Transverse colon (tissue), 4 donors: ENCODE data around the gene VPS8.

Experiments used
- EP300 ChIP-seq: sonication (generic); formaldehyde crosslinking; IDR thresholded peaks from one replicate; pipeline ENCODE4 v1.6.1; 2017; ENCODE audit warnings: antibody characterized with exemption, low read depth
- POLR2A ChIP-seq: fragments of 450-650 bp; IDR thresholded peaks from one replicate; pipeline ENCODE4 v1.6.1; 2016; ENCODE audit warnings: antibody characterized with exemption, mild to moderate bottlenecking, moderate library complexity
- POLR2AphosphoS5 ChIP-seq, 3 donors: sonication (generic); formaldehyde crosslinking; IDR thresholded peaks; one replicate each; pipeline ENCODE4 v1.6.1; 2016; ENCODE audit warnings: antibody characterized with exemption in 3 of 3
- TF ChIP-seq, protein P1 (sequence below), 5 experiments: fragments of 200-600 bp in 3 of 5; fragments of 450-650 bp in 2 of 5; sonication (generic) in 3 of 5; IDR thresholded peaks; 1 replicate in 2 of 5; 2 replicates in 3 of 5; pipeline ENCODE4 v1.5.1; 2016 to 2017; ENCODE audit warnings: antibody characterized with exemption in 5 of 5, inconsistent platforms in 3 of 5, mild to moderate bottlenecking in 2 of 5, moderate library complexity in 1 of 5

DNA sequence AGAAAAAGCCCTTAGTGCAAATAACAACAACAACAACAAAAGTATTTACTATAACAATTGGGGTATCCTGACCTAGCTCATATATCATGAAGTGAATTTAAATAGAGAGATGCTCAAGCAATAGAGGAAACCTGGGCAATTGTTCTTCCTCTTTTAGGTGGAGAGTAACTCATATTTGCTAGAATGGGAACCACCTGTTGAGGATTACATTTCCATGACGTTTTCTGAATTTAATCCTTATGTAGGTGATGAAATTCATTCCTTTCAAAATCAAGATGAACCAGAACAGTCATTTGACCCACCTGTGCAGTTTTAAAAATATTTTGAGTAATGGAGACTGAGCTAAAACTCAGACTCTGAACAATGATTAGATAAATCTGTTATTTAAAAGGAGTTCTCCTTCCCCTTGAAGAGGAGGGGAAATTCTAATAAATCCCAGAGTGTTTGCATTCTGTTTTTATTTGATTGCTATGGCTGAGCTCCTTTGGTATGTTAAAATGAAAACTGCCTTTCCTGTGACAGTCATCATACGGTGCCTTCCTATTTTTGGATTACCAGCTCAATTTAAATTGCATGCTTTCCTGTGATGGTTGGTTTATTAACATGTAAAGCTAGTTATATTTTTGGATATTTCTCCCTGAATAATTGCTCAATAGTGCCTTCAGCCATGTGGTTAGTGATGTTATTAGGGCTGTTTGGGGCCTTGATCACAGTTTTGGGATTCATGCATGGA, 24.3 kb downstream of the VPS8 start:
- TF ChIP-seq, protein P1, sequence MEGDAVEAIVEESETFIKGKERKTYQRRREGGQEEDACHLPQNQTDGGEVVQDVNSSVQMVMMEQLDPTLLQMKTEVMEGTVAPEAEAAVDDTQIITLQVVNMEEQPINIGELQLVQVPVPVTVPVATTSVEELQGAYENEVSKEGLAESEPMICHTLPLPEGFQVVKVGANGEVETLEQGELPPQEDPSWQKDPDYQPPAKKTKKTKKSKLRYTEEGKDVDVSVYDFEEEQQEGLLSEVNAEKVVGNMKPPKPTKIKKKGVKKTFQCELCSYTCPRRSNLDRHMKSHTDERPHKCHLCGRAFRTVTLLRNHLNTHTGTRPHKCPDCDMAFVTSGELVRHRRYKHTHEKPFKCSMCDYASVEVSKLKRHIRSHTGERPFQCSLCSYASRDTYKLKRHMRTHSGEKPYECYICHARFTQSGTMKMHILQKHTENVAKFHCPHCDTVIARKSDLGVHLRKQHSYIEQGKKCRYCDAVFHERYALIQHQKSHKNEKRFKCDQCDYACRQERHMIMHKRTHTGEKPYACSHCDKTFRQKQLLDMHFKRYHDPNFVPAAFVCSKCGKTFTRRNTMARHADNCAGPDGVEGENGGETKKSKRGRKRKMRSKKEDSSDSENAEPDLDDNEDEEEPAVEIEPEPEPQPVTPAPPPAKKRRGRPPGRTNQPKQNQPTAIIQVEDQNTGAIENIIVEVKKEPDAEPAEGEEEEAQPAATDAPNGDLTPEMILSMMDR (IDR thresholded peaks at IDR 0.05): no peak
- TF ChIP-seq POLR2AphosphoS5 (IDR thresholded peaks at IDR 0.05): no peak
- TF ChIP-seq POLR2A: no peak
- no peak for TF ChIP-seq EP300
